Peyer's patch (tissue), 4 donors: ENCODE data around the gene RFPL2.

ENCODE experiments used
- POLR2A ChIP-seq, 2 donors: fragments of 450-650 bp; IDR thresholded peaks; one replicate each; pipeline ENCODE4 v1.5.1; 2017; ENCODE audit warnings: antibody characterized with exemption in 2 of 2, mild to moderate bottlenecking in 2 of 2, moderate library complexity in 2 of 2
- TF ChIP-seq, protein P1 (sequence below), 6 experiments: fragments of 450-650 bp in 4 of 6; fragments of 200-600 bp in 2 of 6; sonication (generic) in 1 of 6; IDR thresholded peaks; one replicate each; pipeline ENCODE4 v1.5.1; 2017 to 2019; ENCODE audit warnings: antibody characterized with exemption in 6 of 6, mild to moderate bottlenecking in 3 of 6, moderate library complexity in 1 of 6

DNA sequence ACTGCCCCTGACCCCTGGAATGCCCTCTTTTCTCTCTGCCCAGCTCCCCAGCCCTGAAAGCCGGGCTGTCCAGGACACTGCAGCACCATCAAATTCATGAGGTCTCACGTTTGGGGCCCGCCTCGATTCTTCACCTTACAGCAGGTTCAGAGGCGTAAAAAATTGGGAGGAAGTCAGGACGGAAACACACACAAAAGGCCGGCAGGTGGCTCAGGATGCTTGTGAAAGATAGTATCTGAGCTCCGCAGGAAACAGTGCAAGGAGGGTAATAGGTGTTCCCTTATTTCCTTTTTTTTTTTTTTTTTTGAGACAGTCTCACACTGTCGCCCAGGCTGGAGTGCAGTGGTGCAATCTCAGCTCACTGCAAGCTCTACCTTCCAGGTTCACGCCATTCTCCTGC lies 4.1 kb downstream of the RFPL2 start:
- TF ChIP-seq, protein P1, sequence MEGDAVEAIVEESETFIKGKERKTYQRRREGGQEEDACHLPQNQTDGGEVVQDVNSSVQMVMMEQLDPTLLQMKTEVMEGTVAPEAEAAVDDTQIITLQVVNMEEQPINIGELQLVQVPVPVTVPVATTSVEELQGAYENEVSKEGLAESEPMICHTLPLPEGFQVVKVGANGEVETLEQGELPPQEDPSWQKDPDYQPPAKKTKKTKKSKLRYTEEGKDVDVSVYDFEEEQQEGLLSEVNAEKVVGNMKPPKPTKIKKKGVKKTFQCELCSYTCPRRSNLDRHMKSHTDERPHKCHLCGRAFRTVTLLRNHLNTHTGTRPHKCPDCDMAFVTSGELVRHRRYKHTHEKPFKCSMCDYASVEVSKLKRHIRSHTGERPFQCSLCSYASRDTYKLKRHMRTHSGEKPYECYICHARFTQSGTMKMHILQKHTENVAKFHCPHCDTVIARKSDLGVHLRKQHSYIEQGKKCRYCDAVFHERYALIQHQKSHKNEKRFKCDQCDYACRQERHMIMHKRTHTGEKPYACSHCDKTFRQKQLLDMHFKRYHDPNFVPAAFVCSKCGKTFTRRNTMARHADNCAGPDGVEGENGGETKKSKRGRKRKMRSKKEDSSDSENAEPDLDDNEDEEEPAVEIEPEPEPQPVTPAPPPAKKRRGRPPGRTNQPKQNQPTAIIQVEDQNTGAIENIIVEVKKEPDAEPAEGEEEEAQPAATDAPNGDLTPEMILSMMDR (IDR thresholded peaks at IDR 0.05), result no peak
- no peak for TF ChIP-seq POLR2A (IDR thresholded peaks at IDR 0.05)
